HG03135 (cell line): ENCODE measurements around the gene CFAP157.

Source experiments
- ATAC-seq: cut with Tn5 transposase; IDR thresholded peaks from one replicate; pipeline ENCODE4 v1.9.1; 2021; ENCODE audit warnings: mild to moderate bottlenecking, moderate library complexity; ENCODE audit not compliant: unreplicated experiment

CFAP157 gene

GRCh38 chr9:127706836-127707241 is at the start of gene CFAP157:
CFAP157 (plus strand) TSS chr9:127706988; CDS start chr9:127707032, 44 bp downstream.
- no peak for ATAC-seq

- ATAC-seq, result no peak
Measured at GRCh38 chr9:127658428-127658827, 48.4 kb upstream of the CFAP157 start.

DNA sequence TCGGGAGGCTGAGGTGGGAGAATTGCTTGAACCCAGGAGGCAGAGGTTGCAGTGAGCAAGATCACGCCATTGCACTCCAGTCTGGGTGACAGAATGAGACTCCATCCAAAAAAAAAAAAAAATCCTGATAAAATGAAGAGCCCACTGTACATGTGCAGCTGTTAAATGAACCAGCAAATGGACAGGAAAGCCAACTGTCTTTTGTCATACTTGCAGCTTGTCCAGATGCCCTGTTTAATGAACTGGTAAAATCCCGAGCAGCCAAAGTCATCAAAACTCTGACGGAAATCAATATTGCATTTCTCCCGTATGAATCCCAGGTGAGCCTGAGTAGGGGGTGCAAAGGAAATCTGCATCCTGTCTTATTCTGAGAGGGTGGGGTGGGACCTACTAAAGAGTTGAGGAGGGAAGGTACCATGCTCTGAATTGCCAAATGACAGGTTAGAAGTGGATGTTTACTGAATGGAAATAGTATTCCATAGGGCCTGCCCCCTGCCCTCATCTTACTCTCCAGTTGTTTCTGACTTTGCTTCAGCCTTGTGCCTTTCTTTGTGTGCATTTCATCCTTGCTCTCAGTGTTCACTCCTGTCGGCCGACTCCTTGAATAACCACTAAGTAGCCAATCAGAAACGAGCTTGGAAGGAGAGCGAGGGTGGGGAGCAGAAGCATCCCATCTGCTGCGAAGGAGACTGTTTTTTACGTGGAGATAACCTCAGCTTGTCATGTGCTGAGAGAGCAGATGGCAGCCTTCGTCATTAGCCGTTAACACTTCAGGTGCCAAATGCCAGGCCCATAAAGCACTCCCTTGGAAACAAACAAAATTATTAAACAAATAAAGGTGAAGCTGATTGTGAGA is 45.7 kb upstream of the CFAP157 start:
- ATAC-seq, result no peak

GRCh38 chr9:127662617-127663016 is 44.2 kb upstream of the CFAP157 start:
- no peak for ATAC-seq

DNA sequence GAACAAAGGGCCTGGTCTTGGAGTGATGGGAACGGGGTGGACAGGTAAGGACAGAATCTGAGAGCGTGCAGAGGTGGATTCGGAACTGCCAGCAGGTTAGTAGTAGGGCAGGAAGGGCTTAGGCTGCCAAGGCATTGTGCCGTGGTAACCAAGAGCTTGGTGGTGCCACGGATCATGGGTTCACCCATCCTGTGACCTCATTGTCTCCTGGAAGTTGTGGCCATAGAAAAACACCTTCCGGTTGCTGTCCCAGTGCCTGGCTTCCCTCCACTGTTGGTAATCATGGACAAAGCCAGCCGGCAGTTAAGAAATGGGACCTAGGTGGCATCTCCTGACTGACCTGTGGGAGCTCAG is 42.5 kb upstream of the CFAP157 start:
- no peak for ATAC-seq

DNA sequence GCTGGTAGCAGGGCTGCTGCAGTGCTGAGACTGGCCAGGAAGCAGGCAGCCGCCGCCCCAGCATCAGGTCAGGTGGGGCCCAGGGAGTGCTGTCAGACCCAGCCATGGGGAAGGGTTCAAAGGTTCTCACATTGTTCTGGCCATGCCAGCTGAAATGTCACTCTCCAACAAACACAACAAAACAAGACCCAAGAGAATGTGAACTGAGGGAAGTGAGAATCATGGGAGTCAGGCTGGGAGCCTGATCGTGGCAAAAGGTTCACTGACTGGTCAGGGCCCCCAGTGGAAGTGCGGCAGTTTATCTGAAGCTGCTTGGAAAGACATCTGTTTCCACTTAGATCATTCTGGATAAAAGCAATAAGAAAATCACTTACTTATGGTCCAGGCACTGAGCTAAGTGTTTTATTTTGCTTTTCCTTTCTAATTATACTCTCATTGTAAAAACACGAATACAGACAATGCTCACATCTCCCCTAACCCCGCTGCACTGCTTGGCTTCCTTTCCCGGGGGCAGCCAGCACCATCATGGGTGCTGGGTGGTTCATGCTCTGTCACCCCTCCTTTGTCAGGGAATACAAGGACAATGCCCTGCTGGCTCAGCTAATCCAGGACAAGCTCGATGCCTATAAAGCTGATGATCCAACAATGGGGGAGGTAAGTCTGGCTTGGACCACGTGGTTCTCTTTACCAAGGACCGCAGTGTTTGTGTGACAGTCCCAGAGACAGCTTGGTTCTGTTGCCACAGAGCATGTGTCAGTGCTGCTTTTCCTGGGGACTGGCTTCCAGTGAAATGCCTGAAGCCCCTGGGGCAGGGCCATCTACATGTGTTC is 41.9 kb upstream of the CFAP157 start:
- no peak for ATAC-seq

- ATAC-seq, result no peak
Measured at GRCh38 chr9:127667127-127667844, 39.5 kb upstream of the CFAP157 start.

GRCh38 chr9:127667906-127668305 is 38.9 kb upstream of the CFAP157 start:
- no peak for ATAC-seq

- no peak for ATAC-seq
Measured at GRCh38 chr9:127673234-127673633, 33.6 kb upstream of the CFAP157 start.

DNA sequence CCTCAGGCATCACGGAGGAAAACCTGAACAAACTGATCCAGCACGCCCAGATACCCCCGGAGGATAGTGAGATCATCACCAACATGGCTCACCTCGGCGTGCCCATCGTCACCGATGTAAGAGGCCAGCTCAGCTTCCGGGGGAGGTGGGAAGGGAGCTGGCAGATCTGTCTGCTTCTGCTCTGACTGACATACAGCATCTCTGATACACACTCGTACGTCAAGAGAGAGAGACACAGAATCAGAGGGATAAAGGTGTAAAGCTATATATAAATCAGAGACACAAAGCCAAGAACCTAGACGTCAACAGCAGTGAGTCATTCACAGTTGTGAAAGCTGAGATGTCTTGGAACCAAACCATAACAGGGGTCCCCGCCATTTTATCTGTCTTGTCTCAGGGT is 30.1 kb upstream of the CFAP157 start:
- no peak for ATAC-seq

- ATAC-seq, result no peak
Measured at GRCh38 chr9:127679506-127679905, 27.3 kb upstream of the CFAP157 start.

DNA sequence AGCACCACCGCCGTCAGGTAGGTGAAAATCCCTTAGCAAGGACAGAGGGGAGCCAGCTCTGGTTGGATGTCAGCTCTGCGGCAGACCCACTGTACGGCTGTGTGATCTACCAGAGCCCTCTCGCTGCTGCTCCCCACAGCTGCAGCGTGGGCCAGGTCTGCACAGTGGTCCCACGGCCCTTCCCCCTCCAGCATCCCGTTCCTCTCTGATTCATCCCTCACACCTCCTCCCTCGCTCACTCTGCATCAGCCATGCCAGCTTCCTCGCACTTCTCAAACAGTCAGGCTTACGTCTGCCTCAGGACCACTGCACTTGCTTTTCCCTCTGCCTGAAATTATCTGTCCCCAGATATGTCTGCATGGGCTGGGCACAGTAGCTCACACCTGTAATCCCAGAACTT is 26.6 kb upstream of the CFAP157 start:
- no peak for ATAC-seq

- no peak for ATAC-seq
Measured at GRCh38 chr9:127680846-127681245, 25.9 kb upstream of the CFAP157 start.

GRCh38 chr9:127682351-127683136 is 24.2 kb upstream of the CFAP157 start:
- ATAC-seq, result no peak

GRCh38 chr9:127683723-127684122 is 23.1 kb upstream of the CFAP157 start:
- no peak for ATAC-seq

- ATAC-seq, result no peak
Measured at GRCh38 chr9:127684576-127684975, 22.2 kb upstream of the CFAP157 start.

DNA sequence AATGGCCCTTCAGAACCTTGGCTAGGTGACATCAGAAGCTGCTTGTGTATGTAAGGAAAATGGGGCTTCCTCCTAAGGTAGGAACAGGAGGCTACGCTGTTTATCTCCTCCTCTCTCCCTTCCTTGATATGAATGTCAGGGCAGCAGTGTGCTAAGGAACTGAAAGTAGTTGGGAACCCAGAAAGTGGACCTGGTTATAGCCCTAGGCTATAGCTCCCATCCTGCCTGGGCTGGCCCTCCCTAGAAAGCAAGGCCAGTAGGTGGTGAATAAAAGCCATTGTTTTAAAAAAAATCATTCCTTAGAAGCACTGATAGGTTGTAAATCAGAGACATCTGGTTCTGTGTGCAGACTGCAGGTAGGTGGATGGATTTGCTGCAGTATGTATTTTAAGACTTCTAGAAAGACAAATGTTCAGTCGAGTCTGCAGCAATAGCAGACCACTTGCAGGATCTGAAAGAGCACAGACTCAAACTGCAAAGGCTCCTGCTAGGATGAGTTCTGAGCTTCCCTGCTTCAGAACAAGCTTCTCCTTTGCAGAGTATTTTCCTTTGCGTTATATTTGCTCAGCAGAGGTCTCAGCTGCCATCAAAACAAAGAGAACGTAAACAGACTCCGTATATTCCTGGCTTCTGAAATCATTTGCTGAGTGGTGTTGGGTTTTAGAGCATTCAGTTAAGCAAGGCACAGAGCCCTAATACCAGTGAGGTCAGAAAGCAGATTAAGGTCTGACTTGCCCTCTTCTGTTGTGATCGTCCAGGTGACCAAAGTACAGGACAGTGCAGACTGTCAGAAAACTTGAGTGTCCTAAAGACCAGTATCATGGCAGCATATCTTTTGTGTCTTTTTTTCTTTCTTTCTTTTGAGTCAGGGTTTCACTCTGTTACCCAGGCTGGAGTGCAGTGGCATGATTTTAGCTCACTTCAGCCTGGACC is 20.1 kb upstream of the CFAP157 start:
- no peak for ATAC-seq

DNA sequence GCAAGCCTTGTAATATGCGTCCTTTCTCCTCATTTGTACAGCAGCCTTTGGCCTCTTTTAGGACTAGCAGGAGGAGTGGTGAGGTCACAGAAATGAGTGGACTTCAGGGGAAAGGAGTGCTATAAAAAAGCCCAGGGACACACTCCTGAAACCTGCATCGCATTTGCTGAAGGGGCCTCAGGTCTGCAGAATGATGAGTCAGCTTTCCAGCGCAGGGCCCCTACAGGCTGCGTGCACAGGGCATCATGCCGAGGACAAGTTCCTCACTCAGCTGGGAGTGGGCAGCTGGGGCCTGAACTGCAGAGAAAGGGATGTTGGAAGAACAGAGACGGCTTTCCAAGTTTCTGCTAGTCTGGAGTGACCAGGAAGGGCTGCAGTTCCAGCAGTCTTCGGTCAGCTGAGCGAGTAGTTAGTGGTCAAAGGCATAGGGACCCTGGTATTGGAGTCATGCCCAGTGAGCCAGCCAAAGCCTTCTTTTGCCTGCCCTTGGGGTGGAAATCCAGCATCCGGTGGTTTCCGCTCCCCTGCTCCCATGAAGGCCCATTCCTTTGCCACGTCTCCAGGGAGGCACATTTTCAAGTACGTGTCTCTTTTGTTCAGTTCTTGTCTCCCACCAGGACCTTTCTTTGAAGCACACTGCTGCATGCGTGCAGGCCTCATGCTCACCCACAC is 17.3 kb upstream of the CFAP157 start:
- no peak for ATAC-seq

GRCh38 chr9:127690735-127691134 is 16.1 kb upstream of the CFAP157 start:
- ATAC-seq, result no peak
